ENCODE results near the gene SGO2. TPM values are rescaled to one million over a fixed set of nuclear protein-coding genes. Genes with fewer than 3 reads are reported as not detected.
A peak's percentile ranks its signal among the peaks of the same experiment; 100 is the strongest.
"Not testable (repeated sequence)": the region's sequence is repeated elsewhere in the genome, so short reads cannot be mapped to it uniquely, and the experiment has no call there.

Gene SGO2
- total RNA-seq, 2 donors from 2014 or later = 1.6 to 2.2 TPM

GRCh38 chr2:200616193-200616592, 90.2 kb downstream of the SGO2 start:
- ATAC-seq = no peak
- DNase-seq = no peak
- intact Hi-C loops (cut with DNase I) = loop anchor here in 1 of 2 donors (10.0 kb wide), 1 partner anchor 61 kb away; no protein-coding TSS in a partner anchor

GRCh38 chr2:200616656-200617055, 90.6 kb downstream of the SGO2 start:
- intact Hi-C loops (cut with DNase I) = loop anchor here in 1 of 2 donors (10.0 kb wide), 1 partner anchor 62 kb away; no protein-coding TSS in a partner anchor
- ATAC-seq (no peak), DNase-seq (no peak)

- ATAC-seq (peak in 1 of 2 donors; percentile 66), DNase-seq (no peak)
- intact Hi-C loops (cut with DNase I) = loop anchor here in 1 of 2 donors (10.0 kb wide), 1 partner anchor 63 kb away; no protein-coding TSS in a partner anchor
These were observed 91.4 kb downstream of the SGO2 start for GRCh38 chr2:200617156-200618053.

GRCh38 chr2:200618054-200618419, 92.0 kb downstream of the SGO2 start:
- ATAC-seq (no peak), DNase-seq (no peak)
- intact Hi-C loops (cut with DNase I) = loop anchor here in 1 of 2 donors (10.0 kb wide), 1 partner anchor 63 kb away; no protein-coding TSS in a partner anchor

GRCh38 chr2:200618590-200619021, 92.6 kb downstream of the SGO2 start:
- DNase-seq (no peak), ATAC-seq (peak; percentile 39 to 69)
- intact Hi-C loops (cut with DNase I) = loop anchor here in 1 of 2 donors (10.0 kb wide), 1 partner anchor 64 kb away; no protein-coding TSS in a partner anchor

- no peak for ATAC-seq
- no peak for DNase-seq
- intact Hi-C loops (cut with DNase I) = loop anchor here in 1 of 2 donors (10.0 kb wide), 1 partner anchor 64 kb away; no protein-coding TSS in a partner anchor
These were observed 93.3 kb downstream of the SGO2 start for GRCh38 chr2:200619279-200619678.

GRCh38 chr2:200620606-200621390, 94.8 kb downstream of the SGO2 start:
- no peak for ATAC-seq
- intact Hi-C loops (cut with DNase I) = no loop called here
- no peak for DNase-seq

GRCh38 chr2:200622106-200622505, 96.1 kb downstream of the SGO2 start:
- peak in 1 of 2 donors; percentile 34 for ATAC-seq
- no peak for DNase-seq
- intact Hi-C loops (cut with DNase I) = no loop called here

- no peak for ATAC-seq
- intact Hi-C loops (cut with DNase I) = no loop called here
These were observed 98.0 kb downstream of the SGO2 start for GRCh38 chr2:200624026-200624425.

GRCh38 chr2:200624658-200625057, 98.7 kb downstream of the SGO2 start:
- ATAC-seq (no peak), DNase-seq (no peak)
- intact Hi-C loops (cut with DNase I) = no loop called here

More at GRCh38 chr2:200624026-200624425, 98.0 kb downstream of the SGO2 start:
- DNase-seq = no peak

- DNase-seq (no peak), ATAC-seq (no peak)
- intact Hi-C loops (cut with DNase I) = no loop called here
These were observed 99.3 kb downstream of the SGO2 start for GRCh38 chr2:200625282-200625681.

GRCh38 chr2:200625958-200626363, 100.0 kb downstream of the SGO2 start:
- DNase-seq (no peak), ATAC-seq (no peak)
- intact Hi-C loops (cut with DNase I) = no loop called here

GRCh38 chr2:200627110-200627770, 101.2 kb downstream of the SGO2 start:
- ATAC-seq (no peak), DNase-seq (no peak)
- intact Hi-C loops (cut with DNase I) = no loop called here

GRCh38 chr2:200628461-200628860, 102.5 kb downstream of the SGO2 start:
- intact Hi-C loops (cut with DNase I); DNase-seq; ATAC-seq: not testable (repeated sequence)

- no peak for ATAC-seq
- no peak for DNase-seq
- intact Hi-C loops (cut with DNase I) = no loop called here
These were observed 105.3 kb downstream of the SGO2 start for GRCh38 chr2:200631287-200631686.
